ENCODE measurements around the gene PGPEP1. TPM values are rescaled to one million over a fixed set of nuclear protein-coding genes. Genes with fewer than 3 reads are reported as not detected.

Gene PGPEP1
- polyA plus RNA-seq, 1 experiment, result 32.2 TPM

- H3K36me3 ChIP-seq (ENCODE audit: control insufficient read depth, insufficient read depth, low read length), result no peaks in the 10 kb centered on the region
- POLR2A ChIA-PET, result no interaction called here
- CTCF ChIA-PET, result interaction anchor here (1.4 kb wide), 1 partner anchor 18 kb away, joined by 5 read pairs; no protein-coding TSS in a partner anchor
- H3K27me3 ChIP-seq (ENCODE audit: control insufficient read depth, insufficient read depth, low read length), result no peaks in the 10 kb centered on the region
- DNase-seq (ENCODE audit: low read depth), result no peak
- H3K4me3 ChIP-seq (ENCODE audit: low read depth, low read length), result no peak overlapping the region
- TF ChIP-seq CTCF (IDR thresholded peaks at IDR 0.05; ENCODE audit: insufficient read depth, low read depth, low read length), result no peak
These were observed 43.1 kb upstream of the PGPEP1 start for GRCh38 chr19:18297308-18297707.

GRCh38 chr19:18298601-18299000 lies 41.8 kb upstream of the PGPEP1 start:
- H3K36me3 ChIP-seq (ENCODE audit: control insufficient read depth, insufficient read depth, low read length), result no peaks in the 10 kb centered on the region
- ChIA-PET POLR2A (no interaction called here), CTCF (interaction anchor here (7.9 kb wide), 1 partner anchor 20 kb away, joined by 85 read pairs; the partner anchor contains the start of genes IQCN and JUND)
- no peaks in the 10 kb centered on the region for H3K27me3 ChIP-seq (ENCODE audit: control insufficient read depth, insufficient read depth, low read length)
- no peak overlapping the region for H3K4me3 ChIP-seq (ENCODE audit: low read depth, low read length)
- no peak for DNase-seq (ENCODE audit: low read depth)
- TF ChIP-seq CTCF (IDR thresholded peaks at IDR 0.05; ENCODE audit: insufficient read depth, low read depth, low read length), result no peak

- Histone ChIP-seq H3K4me3 (ENCODE audit: low read depth, low read length) (no peak overlapping the region), H3K27me3 (ENCODE audit: control insufficient read depth, insufficient read depth, low read length) (no peaks in the 10 kb centered on the region), H3K36me3 (ENCODE audit: control insufficient read depth, insufficient read depth, low read length) (no peaks in the 10 kb centered on the region)
- no peak for DNase-seq (ENCODE audit: low read depth)
- TF ChIP-seq CTCF (IDR thresholded peaks at IDR 0.05; ENCODE audit: insufficient read depth, low read depth, low read length), result no peak
- ChIA-PET POLR2A (no interaction called here), CTCF (interaction anchor here (0.6 to 7.9 kb wide), 2 partner anchors 21 to 650 kb away, joined by 4 to 85 read pairs; partner anchors contain the start of genes IQCN and JUND)
These were observed 40.7 kb upstream of the PGPEP1 start for GRCh38 chr19:18299654-18300053.

- no peaks in the 10 kb centered on the region for H3K27me3 ChIP-seq (ENCODE audit: control insufficient read depth, insufficient read depth, low read length)
- TF ChIP-seq CTCF (IDR thresholded peaks at IDR 0.05; ENCODE audit: insufficient read depth, low read depth, low read length), result no peak
- no peaks in the 10 kb centered on the region for H3K36me3 ChIP-seq (ENCODE audit: control insufficient read depth, insufficient read depth, low read length)
- no peak overlapping the region for H3K4me3 ChIP-seq (ENCODE audit: low read depth, low read length)
- CTCF ChIA-PET, result interaction anchor here (0.6 to 7.9 kb wide), 3 partner anchors 8 to 31 kb away, joined by 4 to 85 read pairs (median 5); partner anchors contain the start of genes IQCN and JUND
- POLR2A ChIA-PET, result no interaction called here
- DNase-seq (ENCODE audit: low read depth), result peak; percentile 60
These were observed 39.3 kb upstream of the PGPEP1 start for GRCh38 chr19:18300930-18301717.

GRCh38 chr19:18301718-18302111 lies 38.7 kb upstream of the PGPEP1 start:
- no peak for TF ChIP-seq CTCF (IDR thresholded peaks at IDR 0.05; ENCODE audit: insufficient read depth, low read depth, low read length)
- no peak for DNase-seq (ENCODE audit: low read depth)
- ChIA-PET CTCF (interaction anchor here (1.2 to 7.9 kb wide), 3 partner anchors 9 to 87 kb away, joined by 3 to 85 read pairs (median 4); partner anchors contain the start of genes IQCN and JUND), POLR2A (no interaction called here)
- no peaks in the 10 kb centered on the region for H3K27me3 ChIP-seq (ENCODE audit: control insufficient read depth, insufficient read depth, low read length)
- H3K4me3 ChIP-seq (ENCODE audit: low read depth, low read length), result no peak overlapping the region
- H3K36me3 ChIP-seq (ENCODE audit: control insufficient read depth, insufficient read depth, low read length), result no peaks in the 10 kb centered on the region

All from BJ (cell line).